ENCODE measurements around the gene LRRC7.
A peak's percentile ranks its signal among the peaks of the same experiment; 100 is the strongest.

The LRRC7 gene

DNA sequence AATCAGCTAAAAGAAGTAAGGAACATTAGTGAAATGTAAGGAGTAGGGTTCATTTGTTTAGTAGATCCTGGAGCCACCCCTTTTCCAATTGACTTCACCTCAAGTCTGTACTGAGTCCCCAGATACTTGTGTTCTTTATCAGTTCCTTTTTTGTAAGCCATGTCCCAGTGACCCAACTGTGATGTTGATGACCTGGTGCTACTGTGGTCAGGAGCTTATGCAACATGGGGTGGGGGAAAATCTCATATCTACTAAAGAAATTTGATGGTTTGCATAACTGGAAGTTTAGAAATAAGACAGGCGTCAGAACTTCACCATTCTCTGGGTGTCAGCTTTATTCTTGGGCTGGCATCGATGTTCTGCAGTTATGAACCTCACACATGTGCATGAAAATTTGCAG, 120.5 kb downstream of the LRRC7 start:
- DNase-seq (ENCODE audit: low read depth), result no peak
- TF ChIP-seq, protein P1, sequence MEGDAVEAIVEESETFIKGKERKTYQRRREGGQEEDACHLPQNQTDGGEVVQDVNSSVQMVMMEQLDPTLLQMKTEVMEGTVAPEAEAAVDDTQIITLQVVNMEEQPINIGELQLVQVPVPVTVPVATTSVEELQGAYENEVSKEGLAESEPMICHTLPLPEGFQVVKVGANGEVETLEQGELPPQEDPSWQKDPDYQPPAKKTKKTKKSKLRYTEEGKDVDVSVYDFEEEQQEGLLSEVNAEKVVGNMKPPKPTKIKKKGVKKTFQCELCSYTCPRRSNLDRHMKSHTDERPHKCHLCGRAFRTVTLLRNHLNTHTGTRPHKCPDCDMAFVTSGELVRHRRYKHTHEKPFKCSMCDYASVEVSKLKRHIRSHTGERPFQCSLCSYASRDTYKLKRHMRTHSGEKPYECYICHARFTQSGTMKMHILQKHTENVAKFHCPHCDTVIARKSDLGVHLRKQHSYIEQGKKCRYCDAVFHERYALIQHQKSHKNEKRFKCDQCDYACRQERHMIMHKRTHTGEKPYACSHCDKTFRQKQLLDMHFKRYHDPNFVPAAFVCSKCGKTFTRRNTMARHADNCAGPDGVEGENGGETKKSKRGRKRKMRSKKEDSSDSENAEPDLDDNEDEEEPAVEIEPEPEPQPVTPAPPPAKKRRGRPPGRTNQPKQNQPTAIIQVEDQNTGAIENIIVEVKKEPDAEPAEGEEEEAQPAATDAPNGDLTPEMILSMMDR (conservative IDR thresholded peaks at IDR 0.05; ENCODE audit: low read depth, low read length), result no peak
- no peak overlapping the region for H3K4me3 ChIP-seq (ENCODE audit: low read length)

DNA sequence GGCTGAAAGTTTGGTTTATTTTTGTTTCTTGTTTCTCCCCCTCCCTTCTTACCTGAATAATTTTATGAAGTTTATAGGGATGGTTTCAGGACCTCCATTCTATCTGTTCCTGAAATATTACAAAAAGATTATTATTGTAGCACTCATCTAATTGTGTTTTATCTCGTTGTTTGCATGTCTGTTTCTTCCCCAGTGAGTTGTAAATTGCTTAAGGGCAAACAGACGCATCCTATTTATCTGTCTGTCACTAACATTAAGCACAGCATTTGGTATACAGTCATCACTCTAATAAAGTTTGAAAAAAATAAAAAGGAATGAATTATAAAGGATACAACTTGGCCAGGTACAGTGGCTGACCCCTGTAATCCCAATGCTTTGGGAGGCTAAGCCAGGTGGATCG, 123.5 kb downstream of the LRRC7 start:
- TF ChIP-seq, protein P1 (conservative IDR thresholded peaks at IDR 0.05; ENCODE audit: low read depth, low read length), result no peak
- DNase-seq (ENCODE audit: low read depth), result no peak
- no peak overlapping the region for H3K4me3 ChIP-seq (ENCODE audit: low read length)

DNA sequence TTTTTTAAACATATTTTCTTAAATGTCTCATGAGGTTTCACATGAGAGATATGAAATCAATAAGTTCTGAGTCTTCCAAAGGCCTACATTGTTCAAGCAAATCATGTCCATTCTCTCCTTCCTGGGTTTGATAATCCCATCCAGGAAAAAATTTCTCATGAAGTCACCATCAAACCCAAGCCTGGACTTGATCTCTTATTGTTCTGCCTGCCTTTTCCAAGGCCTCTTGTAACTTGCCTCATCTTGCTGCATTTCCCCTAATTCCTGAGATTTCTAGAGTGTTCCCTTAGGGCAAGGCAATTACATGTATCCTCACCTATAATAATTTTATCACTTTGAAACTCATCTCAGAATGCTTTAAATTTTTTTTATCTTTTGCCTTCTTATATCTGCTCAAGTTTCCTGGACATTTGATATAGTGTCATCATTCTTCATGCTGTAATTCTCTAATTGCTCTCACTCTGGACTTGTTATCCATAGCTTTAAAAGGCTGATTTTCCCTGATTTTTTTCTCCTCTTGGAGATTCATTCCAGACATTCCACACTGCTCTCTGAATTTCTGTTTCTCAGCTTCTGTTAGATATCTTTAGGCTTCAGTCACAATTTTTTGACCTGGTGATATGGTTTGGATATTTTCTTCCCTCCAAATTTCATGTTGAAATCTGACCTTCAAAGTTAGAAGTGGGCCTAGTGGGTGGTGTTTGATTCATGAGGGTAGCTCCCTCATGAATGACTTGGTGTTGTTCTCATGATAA, 126.4 kb downstream of the LRRC7 start:
- H3K4me3 ChIP-seq (ENCODE audit: low read length), result no peak overlapping the region
- TF ChIP-seq, protein P1 (conservative IDR thresholded peaks at IDR 0.05; ENCODE audit: low read depth, low read length), result no peak
- no peak for DNase-seq (ENCODE audit: low read depth)

DNA sequence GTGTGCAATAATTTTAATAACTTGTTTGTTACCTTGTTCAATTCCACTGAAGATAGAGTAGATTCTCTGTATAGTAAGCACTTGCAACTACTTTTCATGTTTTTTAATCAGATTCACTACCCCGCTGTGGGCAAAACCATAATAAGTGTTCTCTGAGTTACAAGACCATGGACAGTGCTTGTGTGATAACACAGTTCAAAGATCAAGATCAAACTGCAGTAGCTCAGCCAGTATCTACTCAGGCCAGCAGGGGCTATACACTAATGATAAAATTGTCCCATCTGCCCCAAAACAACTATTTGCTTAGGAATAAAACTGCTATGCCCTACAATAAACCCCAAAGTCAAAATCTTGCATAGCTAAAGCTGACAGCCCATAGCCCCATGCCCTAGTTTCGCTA, 129.6 kb downstream of the LRRC7 start:
- no peak for DNase-seq (ENCODE audit: low read depth)
- TF ChIP-seq, protein P1 (conservative IDR thresholded peaks at IDR 0.05; ENCODE audit: low read depth, low read length), result no peak
- no peak overlapping the region for H3K4me3 ChIP-seq (ENCODE audit: low read length)

DNA sequence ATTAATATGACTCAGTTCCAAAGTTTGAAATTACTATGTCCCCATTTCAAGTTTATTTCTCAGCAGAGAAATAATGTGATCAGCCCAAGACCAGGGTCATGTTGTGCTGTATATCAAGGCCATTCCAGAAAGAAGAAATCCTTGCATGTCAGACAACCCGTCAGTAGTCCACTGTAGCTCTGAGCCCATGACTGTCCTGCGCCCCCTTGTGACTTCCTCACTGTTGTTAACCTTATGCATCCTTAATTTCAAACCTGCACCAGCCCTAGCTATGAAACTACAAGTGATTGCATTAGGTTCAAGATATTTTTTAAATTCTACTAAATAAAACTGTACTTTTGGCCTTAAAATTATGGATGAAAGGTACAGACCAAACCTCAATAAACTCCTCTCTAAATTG, 133.0 kb downstream of the LRRC7 start:
- H3K4me3 ChIP-seq (ENCODE audit: low read length), result no peak overlapping the region
- no peak for DNase-seq (ENCODE audit: low read depth)
- TF ChIP-seq, protein P1 (conservative IDR thresholded peaks at IDR 0.05; ENCODE audit: low read depth, low read length), result peak; percentile 43

DNA sequence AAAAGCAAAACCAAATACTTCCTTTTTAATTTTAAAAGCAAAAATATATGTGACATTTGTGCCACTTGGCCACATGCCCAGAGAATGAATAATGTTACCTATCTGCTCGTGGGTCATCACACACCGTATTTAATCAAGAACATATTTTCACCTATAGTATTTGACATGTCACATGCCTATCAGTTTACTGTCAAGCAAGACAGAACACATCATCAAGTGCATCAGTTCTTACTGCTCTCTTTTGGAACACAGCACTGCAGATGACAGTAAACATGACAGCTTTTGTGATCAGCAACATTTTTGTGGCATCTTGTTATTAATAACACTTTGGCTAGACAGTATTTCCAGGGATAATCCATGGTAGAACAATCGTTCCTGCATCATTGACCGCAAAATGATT, 134.4 kb downstream of the LRRC7 start:
- DNase-seq (ENCODE audit: low read depth), result no peak
- TF ChIP-seq, protein P1 (conservative IDR thresholded peaks at IDR 0.05; ENCODE audit: low read depth, low read length), result no peak

DNA sequence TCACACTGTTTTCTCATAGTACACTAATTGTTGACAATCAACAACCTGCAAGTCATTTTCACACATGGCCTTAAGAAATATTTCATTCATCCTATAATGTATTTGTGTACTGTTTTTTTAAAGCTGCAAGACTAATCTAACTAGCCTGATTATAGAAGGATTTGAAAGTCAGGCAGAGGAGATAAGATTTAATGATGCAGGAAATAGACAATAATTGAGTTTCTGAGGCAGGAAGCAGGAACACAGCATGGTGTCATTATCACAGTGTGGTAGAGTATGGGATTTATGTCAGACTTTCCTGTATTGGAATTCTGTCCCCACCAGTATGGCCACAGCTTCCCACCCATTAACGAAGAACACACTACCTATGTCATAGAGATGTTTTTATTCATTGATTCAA, 138.8 kb downstream of the LRRC7 start:
- DNase-seq (ENCODE audit: low read depth), result no peak
- no peak overlapping the region for H3K4me3 ChIP-seq (ENCODE audit: low read length)
- TF ChIP-seq, protein P1 (conservative IDR thresholded peaks at IDR 0.05; ENCODE audit: low read depth, low read length), result no peak

More for the DNA sequence above, 134.4 kb downstream of the LRRC7 start:
- no peak overlapping the region for H3K4me3 ChIP-seq (ENCODE audit: low read length)
